ENCODE data around the gene SPPL2B.

SPPL2B gene

DNA sequence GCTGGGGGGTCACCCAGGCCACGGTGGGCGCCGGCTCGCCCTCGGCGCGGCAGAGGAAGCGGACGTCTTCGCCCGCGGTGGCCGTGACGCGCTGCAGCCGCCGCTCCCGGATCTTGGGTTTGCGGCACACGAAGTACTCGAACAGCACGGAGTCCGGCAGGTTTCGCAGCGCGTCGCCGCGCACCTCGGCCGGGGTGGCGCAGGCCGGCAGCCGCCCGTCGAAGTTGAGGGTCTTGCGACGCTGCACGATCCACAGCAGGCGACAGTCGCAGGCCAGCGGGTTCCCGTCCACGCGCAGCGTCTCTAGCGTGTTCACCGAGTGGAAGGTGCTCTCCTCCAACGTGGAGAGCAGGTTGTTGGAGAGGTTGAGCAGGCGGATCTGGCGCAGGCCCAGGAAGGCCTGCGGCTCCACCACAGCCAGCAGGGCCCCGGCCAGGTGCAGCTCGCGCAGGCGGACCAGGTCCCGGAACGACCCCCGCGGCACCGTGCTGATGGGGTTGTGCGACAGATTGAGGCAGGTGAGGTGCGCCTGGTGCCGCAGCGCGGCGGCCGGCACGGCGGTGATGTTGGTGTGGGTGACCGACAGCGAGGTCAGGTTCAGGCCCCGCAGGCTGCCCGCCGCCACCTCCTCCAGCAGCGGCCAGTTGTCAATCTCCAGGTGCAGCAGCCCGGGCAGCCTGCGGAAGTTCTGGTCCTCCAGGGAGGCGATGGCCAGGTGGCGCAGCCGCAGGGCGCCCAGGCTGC, 37.9 kb upstream of the SPPL2B start:
- Mint-ChIP-seq H3K4me1 (peaks cover 29% of the 10 kb centered on the region), H3K36me3 (peaks cover 23% of the 10 kb centered on the region), H3K9me3 (no peaks in the 10 kb centered on the region), H3K4me3 (peak overlapping the region; percentile 77), H3K27ac (no peak overlapping the region)
- ATAC-seq (peak; percentile 38), DNase-seq (ENCODE audit: low spot score in 2 of 2) (no peak)

DNA sequence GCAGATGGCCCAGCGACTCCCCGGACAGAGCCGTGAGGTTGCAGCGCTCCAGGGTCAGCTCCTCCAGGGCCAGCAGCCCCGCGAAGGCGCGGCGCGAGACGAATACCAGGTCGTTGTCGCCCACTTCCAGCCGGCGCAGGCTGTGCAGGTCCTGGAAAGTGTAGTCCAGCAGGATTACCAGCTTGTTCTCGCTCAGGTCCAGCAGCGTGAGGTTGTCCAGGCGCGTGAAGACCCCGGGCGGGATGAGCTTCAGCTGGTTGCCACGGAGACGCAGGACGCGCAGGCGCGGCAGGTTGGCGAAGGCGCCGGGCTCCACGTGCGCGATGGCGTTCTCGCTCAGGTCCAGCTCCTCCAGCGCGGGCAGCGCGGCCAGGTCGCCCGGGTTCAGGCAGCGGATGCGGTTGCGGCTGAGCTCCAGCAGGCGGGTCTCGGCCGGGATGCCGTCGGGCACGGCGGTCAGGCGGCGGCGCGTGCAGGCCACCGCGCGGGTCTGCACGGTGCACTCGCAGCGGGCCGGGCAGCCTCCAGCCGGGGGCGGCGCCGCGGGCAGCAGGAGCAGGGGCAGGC, 37.2 kb upstream of the SPPL2B start:
- no peak for DNase-seq (ENCODE audit: low spot score in 2 of 2)
- Mint-ChIP-seq H3K4me1 (peaks cover 29% of the 10 kb centered on the region), H3K27ac (no peak overlapping the region), H3K9me3 (no peaks in the 10 kb centered on the region), H3K36me3 (peaks cover 23% of the 10 kb centered on the region), H3K4me3 (peak overlapping the region; percentile 77)
- no peak for ATAC-seq

DNA sequence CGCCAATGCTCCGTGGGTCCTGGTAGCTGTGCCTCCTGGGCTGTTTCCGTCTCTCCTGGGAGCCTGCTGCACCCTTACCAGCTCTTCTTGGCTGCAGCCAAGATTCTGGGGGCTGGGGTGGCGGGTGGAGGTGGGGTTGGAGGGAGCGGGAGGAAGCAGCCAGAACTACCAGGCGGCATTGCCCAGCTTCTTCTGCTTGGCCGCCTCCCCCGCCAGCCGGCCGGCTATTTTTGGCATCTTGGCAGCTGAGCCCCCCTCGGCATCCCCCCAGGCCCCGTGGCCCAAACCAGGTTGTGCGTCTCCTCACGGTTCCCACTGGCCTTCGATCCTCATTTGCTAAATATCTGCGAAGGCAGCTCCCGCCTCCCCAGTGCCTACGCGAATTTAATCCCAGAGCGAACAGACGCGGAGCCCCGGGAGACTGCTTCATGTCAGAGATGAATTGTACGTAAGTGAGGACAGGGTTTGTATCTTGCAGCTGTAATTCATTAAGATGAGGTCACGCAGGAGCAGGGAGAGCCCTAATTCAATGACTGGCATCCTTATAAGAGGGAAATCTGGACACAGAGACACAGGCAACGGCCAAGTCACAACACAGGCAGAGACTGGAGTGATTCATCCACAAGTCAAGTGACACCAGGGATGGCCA, 33.7 kb upstream of the SPPL2B start:
- Mint-ChIP-seq H3K36me3 (peaks cover 15% of the 10 kb centered on the region), H3K27ac (no peak overlapping the region), H3K4me1 (peaks cover 10% of the 10 kb centered on the region), H3K4me3 (no peak overlapping the region), H3K9me3 (no peaks in the 10 kb centered on the region)
- no peak for ATAC-seq
- DNase-seq (ENCODE audit: low spot score in 2 of 2): no peak

DNA sequence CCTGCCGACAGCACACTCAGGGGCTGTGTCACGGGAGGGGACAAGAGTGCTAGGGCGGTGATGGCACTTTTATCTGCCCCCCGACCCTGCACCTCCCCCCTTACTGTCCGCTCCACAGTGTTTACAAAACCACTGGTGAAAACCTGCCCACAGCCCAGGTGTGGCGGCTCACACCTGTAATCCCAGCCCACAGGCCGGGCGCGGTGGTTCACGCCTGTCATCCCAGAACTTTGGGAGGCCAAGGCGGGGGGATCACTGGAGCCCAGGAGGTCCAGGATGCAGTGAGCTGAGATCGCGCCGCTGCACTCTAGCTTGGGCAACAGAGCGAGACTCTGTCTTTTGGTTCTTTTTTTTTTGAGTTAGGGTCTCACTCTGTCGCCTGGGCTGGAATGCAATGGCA, 32.3 kb upstream of the SPPL2B start:
- no peak overlapping the region for H3K4me3 Mint-ChIP-seq
- no peak for ATAC-seq
- no peak overlapping the region for H3K27ac Mint-ChIP-seq
- no peak for DNase-seq (ENCODE audit: low spot score in 2 of 2)
- no peaks in the 10 kb centered on the region for H3K9me3 Mint-ChIP-seq
- H3K4me1 Mint-ChIP-seq: peaks cover 6% of the 10 kb centered on the region
- peaks cover 15% of the 10 kb centered on the region for H3K36me3 Mint-ChIP-seq

DNA sequence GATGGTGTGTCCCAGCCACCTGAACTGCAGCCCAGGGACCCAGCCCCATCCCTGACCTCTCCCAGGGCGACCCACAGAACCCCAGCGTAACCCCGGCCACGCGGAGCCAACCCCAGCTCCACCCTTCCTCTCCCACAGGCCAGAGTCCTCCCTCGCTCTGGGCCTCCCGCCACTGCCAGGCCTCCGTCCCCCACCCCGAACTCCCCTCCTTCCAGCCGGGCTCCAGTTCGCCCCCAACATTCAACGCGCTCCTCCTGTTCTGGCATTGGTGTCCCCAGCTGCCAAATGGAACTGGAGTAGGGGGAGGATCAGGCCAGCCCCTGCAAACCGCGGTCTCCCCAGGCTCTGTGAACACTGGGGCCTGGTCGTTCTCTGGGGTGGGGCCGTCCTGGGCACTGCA, 28.0 kb upstream of the SPPL2B start:
- no peak for DNase-seq (ENCODE audit: low spot score in 2 of 2)
- ATAC-seq: no peak
- Mint-ChIP-seq H3K4me3 (no peak overlapping the region), H3K27ac (no peak overlapping the region), H3K9me3 (no peaks in the 10 kb centered on the region), H3K36me3 (no peaks in the 10 kb centered on the region), H3K4me1 (peaks cover 7% of the 10 kb centered on the region)

DNA sequence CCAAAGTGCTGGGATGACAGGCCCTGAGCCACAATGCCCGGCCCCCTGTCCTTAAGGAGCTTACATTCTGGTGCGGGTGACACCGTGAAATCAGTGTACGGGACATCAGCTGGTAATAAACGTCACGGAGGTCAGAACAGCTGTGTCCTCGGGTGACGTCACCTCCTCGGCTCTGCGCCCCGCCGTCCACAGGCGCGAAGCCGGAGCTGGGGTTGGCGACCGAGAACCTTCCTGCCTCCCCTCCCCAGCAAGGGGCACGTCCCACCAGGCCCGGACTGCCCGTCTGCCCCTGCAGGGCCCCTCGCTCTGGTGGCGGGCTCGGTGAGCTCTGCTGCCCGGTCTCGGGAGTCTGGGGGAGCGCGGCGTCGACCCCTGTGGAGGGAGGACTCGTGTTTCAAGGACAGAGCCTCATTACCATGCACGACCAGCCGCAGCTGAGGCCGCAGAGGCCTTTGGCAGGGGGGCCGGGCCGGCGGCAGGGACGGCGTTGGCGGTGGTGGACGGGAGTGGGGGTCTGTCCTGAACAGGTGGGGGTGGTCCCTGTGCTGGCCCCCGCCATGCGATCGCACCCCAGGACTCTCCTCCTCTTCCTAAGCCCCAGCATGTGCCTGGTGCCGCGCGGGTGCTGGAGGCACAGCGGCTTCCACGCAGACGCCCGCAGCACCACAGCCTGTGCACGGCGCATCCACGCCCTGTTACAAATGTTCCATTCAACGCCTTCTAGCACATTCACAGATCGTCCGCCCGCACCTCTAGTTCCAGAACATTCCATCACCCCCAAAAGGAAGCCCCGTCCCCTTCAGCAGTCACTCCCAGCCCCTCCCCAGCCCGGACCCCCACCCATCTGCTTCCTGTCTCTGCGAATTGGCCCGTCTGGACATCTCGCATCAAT, 25.9 kb upstream of the SPPL2B start:
- DNase-seq (ENCODE audit: low spot score in 2 of 2) (no peak), ATAC-seq (peak; percentile 49)
- Mint-ChIP-seq H3K4me1 (peaks cover 7% of the 10 kb centered on the region), H3K27ac (peak overlapping the region; percentile 52), H3K9me3 (no peaks in the 10 kb centered on the region), H3K36me3 (no peaks in the 10 kb centered on the region), H3K4me3 (peak overlapping the region; percentile 34)

DNA sequence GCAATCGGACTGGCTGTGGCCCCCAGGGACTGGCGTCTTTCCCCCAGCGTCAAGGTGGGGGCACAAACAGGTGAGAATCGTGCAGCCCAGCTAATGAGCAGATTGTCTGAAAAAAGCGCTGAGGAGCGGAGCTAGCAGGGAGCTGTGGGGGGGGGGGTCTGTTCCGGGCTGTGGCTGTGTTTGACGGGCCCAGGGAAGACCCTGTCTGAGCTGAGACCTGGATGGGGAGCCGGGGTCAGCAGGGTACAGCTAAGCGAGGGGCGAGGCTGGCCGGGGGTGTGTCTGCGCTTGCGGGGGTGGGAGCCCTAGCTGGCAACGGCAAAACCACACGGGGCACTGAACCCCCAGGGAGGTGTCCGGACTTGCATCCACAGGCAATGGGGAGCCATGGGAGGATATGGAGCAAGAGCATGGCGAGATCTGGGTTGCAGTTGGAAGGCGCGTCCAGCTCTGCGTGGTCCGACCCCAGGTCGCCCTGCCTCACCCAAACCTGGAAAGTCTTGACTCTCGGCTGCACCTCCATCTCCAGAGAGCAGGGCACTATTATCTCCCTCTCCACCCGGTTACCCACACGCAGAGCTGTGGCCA, 25.2 kb upstream of the SPPL2B start:
- peak overlapping the region; percentile 52 for H3K27ac Mint-ChIP-seq
- ATAC-seq: no peak
- no peak for DNase-seq (ENCODE audit: low spot score in 2 of 2)

DNA sequence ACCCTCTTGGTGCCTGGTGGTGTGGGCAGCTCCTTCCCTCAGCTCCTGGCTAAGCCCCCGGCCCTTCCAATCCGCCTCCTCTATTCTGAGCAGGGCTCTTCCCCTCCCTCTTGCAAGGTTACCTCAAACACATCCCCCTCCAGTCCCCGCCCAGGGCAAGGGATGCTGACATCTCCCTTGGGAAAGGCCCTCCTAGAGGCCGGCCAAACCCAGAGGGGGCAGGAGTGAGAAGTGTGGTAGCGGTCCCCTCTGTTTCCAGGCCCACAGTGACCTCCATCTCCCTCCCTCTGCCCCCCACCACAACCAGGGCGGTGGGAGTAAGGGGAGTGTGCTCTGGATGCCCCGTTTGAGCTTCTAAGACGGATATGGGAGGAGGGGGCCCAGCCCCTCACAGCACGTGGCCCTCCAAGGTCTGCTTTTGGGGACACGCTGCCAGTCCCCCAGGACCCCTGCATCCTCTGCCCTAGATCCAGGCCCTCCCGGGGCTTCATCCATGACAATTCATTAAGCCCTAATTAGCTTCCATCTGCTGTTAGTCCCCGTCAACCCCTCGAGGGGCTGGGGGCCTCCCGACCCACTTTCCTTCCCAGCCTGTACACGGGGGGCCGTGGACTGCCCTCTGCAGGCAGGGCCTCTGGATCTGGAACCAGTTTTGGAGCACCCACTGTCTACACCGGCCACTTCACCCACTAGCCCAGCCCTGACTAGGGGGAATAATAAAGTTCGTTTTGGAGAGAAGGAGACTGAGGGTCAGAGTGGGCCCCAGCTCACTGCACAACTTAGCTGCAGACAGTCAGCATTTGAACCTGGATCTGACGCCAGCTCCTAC, 22.8 kb upstream of the SPPL2B start:
- Mint-ChIP-seq H3K4me1 (peaks cover 18% of the 10 kb centered on the region), H3K4me3 (no peak overlapping the region), H3K9me3 (no peaks in the 10 kb centered on the region), H3K36me3 (no peaks in the 10 kb centered on the region), H3K27ac (no peak overlapping the region)
- ATAC-seq: no peak
- DNase-seq (ENCODE audit: low spot score in 2 of 2): no peak

More for the DNA sequence above, 25.2 kb upstream of the SPPL2B start:
- peak overlapping the region; percentile 34 for H3K4me3 Mint-ChIP-seq
- H3K36me3 Mint-ChIP-seq: no peaks in the 10 kb centered on the region
- no peaks in the 10 kb centered on the region for H3K9me3 Mint-ChIP-seq
- peaks cover 8% of the 10 kb centered on the region for H3K4me1 Mint-ChIP-seq

DNA sequence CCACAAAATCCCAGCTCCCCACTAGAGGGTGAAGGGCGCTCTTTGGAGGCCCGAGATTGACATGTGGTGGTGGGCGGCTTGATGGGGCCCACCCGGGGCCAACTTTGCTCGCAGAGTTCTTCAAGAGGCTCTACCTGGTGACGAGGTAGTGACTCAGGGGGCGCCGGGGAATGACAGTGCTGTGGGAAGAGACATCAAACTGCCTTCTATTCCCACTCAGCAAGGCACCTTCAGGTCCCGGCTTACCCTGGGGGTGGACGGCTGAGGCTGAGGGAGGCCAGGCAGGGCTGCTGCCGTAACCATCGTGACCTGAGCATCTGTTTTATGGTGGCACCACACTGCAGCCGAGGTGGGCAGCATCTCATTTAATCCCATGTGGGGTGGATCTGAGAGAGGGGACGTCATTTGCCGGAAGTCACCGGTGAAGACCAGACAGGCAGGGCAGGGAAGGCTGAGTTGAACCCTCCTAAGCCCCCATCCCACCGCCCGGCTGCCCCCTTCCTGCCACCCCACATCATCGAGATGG, 22.1 kb upstream of the SPPL2B start:
- Mint-ChIP-seq H3K27ac (no peak overlapping the region), H3K4me3 (no peak overlapping the region), H3K9me3 (no peaks in the 10 kb centered on the region), H3K4me1 (peaks cover 18% of the 10 kb centered on the region), H3K36me3 (no peaks in the 10 kb centered on the region)
- DNase-seq (ENCODE audit: low spot score in 2 of 2): no peak
- no peak for ATAC-seq

DNA sequence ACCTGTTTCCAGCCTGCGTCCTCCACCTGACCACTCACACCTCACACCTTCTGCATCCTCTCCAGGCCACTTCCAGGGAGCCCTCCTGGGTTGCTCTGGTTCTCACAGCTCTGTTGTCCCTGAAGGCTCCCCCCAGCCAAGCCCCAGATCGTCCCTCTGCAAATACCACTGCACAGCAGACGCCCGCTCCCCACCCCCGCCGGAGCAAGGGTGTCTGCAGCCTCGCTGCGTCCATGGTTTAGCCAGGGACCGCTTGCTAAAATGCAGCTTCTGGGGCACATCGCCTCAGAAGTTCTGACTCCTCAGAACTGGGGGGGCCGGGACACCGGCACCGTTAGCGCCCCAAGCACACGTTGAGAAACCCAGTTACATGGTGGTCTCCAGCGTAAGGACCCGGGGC, 21.5 kb upstream of the SPPL2B start:
- Mint-ChIP-seq H3K4me3 (no peak overlapping the region), H3K9me3 (no peaks in the 10 kb centered on the region), H3K4me1 (peaks cover 18% of the 10 kb centered on the region), H3K36me3 (no peaks in the 10 kb centered on the region), H3K27ac (no peak overlapping the region)
- ATAC-seq: no peak
- DNase-seq (ENCODE audit: low spot score in 2 of 2): no peak

DNA sequence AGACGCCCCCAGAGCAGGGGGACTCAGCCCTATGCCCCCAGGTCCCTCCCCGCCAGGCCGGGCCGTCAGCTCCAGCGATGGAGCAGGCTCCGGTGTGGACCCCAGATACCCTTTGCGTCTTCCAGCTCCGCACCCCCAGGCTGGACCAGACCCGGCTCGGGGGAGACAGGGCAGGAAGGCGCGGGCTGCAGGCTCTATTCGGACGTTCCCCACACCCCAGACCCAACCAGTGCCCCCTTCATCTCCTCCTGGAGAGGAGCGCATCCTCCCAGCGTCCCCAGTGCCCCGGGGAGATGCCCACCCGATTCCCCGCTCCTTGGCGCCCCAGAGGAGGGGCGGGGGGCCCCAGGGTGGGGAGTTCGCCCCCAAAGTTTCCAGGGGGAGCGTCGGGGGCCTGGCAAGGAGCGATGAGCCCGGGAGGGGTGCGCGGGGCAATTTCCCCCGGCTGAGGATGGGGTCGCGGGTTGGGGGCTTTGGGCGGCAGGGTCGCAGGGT, 20.9 kb upstream of the SPPL2B start:
- no peak for ATAC-seq

DNA sequence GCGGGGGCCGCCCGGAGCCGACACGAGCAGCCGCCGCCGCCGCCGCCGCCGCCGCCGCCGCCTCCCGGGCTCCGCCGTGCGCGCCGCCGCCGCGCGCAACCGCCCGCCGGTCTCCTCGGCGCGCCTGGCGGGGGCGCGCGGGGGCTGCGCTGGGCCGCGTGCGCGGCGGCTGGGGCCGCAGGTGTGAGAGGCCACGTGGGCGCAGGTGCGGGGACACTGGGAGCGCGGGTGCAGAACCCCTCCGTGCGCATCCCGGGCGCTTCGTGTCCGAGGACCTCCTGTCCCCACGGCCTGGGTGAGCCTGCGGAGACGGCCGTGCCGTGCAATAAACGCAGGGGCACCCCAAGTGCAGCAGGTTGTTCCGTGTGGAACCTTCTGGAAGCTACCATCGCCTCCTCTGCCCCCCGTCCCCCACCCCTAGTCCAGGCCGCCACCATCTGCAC, 20.3 kb upstream of the SPPL2B start, which contains the start of gene LINGO3:
Gene LINGO3, minus strand, starts transcription at position 41 of the 443 bp plus-strand sequence. CDS start 16,378 bp downstream, outside the sequence.
- H3K36me3 Mint-ChIP-seq: no peaks in the 10 kb centered on the region
- DNase-seq (ENCODE audit: low spot score in 2 of 2) (no peak), ATAC-seq (no peak)
- no peak within 1 kb of the TSS for H3K27ac Mint-ChIP-seq
- H3K4me3 Mint-ChIP-seq: peak within 1 kb of the TSS; percentile 39
- H3K4me1 Mint-ChIP-seq: peaks cover 11% of the 10 kb centered on the region
- no peaks in the 10 kb centered on the region for H3K9me3 Mint-ChIP-seq

More for the DNA sequence above, 20.9 kb upstream of the SPPL2B start:
- Mint-ChIP-seq H3K4me1 (peaks cover 17% of the 10 kb centered on the region), H3K36me3 (no peaks in the 10 kb centered on the region), H3K4me3 (no peak overlapping the region), H3K9me3 (no peaks in the 10 kb centered on the region), H3K27ac (no peak overlapping the region)
- no peak for DNase-seq (ENCODE audit: low spot score in 2 of 2)

DNA sequence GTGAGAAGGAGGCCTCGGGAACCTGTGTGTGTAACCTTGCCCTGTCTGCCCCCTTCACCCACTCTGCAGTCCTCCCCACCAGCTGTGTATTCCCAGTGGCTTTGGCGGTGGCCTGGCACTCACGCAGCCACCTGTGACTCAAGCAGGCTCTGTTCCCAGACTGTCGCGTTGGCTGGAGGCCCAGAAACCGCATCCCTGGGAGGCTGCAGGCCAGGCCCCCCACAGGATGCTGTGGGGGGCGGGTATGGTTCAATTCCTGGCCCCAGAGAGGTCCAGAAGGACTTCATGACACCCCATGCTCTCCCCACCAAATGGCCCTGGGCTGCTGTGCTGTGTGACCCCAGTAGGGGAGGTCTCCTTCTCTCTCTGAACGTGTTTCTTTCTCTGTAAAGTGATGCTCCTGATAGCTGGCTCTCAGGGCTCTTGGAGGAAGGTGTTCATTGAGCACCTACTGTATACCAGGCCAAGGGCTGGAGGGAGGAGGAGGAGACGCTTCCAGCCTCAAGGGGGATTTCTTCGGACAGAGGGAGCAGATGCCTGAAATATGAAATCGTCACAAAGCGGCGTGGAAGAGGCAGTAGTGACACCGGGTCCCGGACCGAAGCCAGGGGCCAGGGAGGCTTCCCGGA, 18.6 kb upstream of the SPPL2B start:
- DNase-seq (ENCODE audit: low spot score in 2 of 2) (no peak), ATAC-seq (no peak)
- Mint-ChIP-seq H3K9me3 (peaks cover 4% of the 10 kb centered on the region), H3K4me1 (peaks cover 10% of the 10 kb centered on the region), H3K4me3 (no peak overlapping the region), H3K27ac (no peak overlapping the region), H3K36me3 (no peaks in the 10 kb centered on the region)

Measured in stimulated activated effector memory CD8-positive, alpha-beta T cell treated with anti-CD3 and anti-CD28 coated beads, Interleukin-12 subunit alpha, Interleukin-12 subunit beta, amount 100 ng/mL, for 72 hours (primary cell).